Measurements from ENCODE around the gene JAKMIP1.

Gene JAKMIP1

DNA sequence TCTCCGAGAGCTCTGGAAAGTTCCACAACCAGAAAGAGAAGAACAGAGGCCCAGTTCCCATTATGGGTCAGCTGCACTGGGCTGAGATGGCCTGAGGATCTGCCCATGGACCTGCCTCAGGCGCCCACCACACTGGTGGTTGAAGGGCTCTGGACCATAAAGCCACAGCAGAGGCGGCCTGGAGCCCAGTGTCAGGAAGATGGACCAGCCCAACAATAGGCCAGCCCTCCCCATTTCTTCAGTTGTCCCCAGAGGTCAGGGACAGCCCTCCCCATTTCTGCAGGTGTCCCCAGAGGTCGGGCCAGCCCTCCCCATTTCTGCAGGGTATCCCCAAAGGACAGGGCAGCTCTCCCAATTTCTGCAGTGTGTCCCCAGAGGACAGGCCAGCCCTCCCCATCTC, 144.9 kb downstream of the JAKMIP1 start:
- no peak for FAIRE-seq

DNA sequence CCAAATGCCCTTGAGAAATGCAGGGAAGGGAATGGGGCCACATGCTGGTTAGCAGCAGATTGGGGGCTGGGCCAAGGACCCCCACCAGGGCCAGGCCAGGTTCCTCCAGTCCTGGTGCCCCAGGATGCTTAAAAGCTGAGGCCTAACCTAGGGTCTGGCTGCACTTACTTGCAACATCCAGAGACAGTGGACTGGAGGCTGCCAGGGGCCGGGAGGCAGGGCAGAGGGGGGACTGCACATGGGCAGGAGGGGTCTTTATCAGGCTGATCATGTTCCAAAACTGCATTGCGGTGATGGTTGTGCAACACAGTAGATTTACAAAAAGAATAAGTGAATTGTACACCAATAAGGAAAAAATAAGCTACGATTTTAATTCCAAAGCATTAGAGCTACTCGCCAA, 145.3 kb downstream of the JAKMIP1 start:
- no peak for FAIRE-seq

DNA sequence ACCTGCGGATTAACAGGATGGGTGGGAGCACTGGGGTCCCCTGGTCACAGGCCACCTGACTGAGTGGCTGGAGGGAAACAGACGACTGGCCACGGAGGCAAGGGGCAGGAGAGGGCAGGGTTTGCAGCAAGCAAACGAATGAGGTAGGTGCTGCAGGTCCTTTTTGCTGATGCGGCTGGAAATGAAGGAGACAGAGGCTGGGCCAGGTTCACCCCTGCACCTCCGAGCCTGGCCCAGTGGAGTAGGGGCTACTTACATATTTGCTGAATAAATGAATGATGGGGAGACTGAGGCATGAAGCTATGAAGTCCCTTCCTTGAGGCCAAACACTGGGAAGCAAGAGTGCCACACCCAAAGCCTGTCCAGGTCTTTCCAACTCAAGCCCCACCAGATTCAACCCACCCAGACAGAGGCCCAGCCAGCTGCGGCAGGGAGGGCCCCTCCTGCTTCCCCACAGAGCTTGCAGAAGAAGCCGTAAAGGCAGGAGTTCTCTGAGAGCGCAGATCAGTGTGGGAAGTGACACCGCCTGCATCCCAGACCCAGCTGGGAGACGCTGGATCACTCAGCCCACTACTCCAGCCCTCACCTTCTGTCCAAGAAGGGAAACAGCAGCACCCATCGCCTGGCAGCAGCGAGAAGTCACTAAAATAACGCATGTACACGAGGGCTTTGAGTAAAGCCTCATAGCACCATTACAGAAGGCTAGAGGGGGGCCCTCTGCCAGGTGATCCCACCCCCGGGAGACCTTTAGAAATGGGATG, 146.0 kb downstream of the JAKMIP1 start:
- FAIRE-seq: no peak

DNA sequence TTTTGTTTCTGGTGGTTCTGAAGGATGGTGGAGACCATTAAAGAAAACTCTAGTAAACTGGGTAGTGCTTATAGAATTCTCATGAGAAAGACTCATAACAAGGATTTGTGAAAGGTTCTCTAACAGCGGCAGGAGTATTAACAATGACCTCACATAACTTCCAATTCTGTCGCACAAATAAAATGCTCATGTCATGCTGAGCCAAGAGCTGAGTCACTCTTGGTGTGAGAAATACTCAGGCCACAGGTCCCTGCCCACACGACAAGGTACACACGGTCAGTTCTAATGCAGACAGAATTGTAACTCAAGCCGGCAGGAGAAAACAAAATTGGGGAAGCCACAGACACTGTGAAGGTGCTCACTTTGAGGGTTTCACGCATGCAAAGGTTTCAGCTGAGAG, 147.7 kb downstream of the JAKMIP1 start:
- FAIRE-seq: no peak

DNA sequence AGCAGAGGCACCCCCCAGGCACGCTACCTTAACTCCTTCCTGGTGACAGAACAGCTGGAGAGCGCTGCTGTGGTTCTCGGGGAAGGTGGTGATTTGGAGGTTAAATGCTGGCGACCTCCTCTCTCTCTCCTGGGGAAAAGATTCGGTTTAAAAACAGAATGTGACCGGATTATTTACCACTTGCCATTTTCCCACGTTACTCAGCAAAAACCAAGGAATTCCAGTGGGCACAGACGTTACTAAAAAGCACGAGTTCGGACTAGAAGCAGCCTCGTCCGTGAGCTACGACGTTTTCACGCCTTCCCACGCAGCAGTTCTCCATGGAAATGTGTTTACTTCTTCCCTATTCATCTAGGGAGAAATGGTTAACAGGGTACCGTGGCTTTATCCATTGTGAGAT, 149.8 kb downstream of the JAKMIP1 start:
- no peak for FAIRE-seq

DNA sequence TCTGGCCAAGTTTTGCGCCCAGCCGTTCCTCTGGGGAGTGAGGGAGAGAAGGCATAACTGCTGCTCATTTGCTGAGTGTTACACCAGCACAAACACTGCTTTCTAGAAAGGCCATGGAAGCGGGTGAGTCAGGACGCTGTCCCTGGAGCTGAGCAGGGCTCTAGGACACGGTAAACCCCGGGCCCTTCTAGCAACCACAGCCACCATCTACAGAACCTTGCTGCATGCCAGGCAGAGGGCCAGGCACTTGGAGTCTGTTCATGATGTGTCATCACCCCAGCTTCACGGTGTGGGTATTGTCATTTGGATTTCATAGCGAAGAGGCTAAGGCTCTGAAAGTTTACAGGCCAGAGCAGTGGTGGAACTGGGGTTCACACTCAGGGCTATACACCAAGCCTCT, 150.4 kb downstream of the JAKMIP1 start:
- FAIRE-seq: no peak

DNA sequence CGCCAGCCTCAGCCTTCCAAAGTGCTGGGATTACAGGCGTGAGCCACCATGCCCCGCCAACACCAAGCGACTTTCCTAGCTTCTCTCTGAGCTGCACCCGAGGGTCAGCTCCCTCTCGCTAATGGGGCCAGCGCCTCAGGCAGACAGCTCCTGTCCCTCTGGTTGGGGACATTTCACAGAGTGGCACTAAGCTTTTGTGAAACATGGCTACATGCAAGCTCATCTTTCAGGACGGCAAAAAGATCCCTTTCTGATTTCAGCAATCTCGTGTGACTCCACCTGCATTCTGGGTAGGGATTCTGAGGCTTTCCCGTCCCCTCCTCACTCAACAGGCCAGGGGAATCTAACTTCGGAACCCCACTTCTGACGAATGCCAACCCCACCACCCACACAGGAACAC, 151.1 kb downstream of the JAKMIP1 start:
- FAIRE-seq: no peak

DNA sequence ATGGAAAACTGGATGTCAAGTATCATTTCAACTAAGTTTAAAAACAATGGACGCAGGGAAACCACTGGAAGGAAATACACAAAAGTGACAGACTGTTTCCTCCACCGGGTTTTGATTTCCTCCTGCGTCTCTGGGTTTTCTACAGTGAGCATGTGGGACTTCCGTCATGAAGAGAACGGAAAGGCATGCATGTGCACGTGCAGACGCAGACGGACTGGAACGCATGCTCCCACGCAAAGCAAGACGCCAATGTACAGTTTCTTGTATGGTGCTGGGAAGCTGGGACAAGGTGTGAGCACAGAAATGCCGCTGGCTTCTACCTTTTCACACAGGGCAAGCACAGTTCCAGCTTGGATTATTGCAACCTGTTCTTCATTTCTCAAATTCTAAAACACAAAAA, 151.8 kb downstream of the JAKMIP1 start:
- no peak for FAIRE-seq

DNA sequence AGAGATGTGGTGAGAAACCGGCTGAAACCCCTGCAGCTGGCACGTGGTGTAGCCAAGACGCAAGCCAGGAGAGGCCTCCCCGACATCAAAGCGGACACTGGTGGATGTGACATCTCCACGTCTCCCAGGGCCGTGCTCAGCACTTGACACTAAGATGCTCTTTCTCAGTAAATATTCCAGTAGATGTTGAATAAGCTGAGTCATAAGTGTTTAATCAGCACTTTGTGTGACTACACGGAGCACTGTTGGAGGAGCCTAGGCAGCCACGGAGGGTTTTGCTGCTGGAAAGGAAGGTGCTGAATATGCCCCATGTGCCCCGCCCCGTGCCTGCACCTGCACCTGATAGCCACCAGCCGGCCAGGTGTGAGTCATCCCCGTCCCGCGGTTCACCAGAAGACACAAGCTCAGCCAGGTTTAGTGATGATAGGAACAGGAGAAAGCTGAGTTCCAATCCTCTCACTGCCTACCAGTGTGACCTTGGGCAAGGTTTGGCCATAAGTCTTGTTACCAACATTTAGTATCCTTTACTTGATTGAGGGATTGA, 153.1 kb downstream of the JAKMIP1 start:
- FAIRE-seq: no peak

DNA sequence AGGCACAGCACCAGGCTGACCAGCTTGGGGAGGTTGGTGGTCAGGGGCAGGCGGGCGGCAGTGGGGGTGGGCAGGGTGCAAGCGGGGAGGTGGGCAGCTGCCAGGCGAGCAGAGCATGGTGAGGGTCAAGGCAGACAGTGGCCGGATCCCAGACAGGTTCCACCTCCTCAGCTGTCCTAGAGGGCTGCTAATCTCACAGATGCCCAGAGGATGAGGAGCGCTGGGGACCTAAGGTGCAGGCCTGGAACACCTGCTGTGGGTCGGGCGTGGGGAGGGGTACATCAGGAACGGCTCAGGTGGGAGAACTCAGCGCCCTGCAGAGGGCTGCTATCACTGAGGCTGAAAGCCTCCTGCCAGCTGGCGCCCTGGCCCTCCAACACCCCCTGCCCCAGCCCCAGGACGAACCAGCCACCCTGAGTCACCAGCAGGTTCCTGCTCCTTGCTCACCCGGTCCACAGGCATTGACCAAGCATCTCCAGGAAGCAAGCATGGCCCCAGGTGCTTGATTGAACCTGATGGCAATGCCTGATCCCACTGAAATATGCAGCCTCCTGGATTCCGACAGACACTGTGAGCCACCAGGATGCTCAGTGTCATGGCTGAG, 153.7 kb downstream of the JAKMIP1 start:
- no peak for FAIRE-seq

DNA sequence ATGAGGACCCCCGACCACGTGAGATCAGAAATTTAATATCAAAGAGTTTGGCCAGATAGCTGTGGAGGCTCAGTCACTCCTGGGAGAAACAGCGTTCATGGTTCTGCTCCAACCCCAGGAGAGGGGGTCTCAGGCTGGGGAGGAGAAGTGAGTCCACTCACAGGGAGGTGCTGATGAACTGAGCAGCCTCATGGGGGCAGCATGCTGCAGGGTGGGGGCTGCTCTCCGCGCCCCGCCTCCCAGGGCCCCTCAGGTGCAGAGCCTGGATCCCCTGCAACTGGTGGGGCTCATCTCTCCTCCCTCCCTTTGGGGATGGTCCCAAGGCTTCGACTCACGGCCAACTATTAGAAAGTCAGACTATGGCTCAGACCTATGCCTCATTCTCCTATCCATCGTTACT, 155.5 kb downstream of the JAKMIP1 start:
- FAIRE-seq: no peak

DNA sequence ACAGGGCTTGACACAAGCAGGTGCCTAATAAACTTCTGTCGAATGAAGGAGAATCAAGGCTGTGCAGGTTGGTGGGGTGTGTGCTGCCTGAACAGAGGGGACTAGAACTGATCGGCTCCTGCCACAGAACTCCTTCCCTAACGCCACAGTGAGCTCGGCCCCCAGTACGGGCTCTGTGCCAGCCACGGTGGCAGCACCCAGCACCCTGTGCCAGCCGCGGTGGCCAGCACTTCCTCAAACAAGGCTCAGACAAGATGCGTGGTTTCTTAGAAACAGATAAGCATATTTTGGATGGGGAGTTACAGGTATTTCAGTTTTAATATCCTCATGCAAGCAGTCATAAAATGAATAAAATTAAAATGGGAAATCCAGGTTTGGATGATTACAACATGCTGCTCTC, 156.1 kb downstream of the JAKMIP1 start:
- no peak for FAIRE-seq

DNA sequence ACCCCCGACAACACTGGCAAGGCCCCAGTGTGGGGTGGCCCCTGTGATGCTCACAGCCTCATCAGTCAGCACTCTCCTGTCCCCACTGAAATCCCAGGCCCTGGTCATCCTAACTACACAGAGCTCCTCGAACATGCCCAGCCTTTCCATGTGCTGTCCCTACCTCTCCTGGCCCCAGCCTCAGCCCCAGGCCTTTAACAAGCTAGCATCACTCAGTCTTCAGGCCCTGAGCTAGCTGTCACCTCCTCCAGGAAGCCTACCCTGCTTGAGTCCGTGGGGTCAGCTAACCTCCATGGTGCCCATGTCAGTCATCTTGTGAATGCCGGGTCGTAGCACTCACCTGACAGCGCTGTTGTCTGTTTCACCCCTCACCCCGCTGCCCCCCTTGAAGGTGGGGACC, 156.5 kb downstream of the JAKMIP1 start:
- FAIRE-seq: no peak

DNA sequence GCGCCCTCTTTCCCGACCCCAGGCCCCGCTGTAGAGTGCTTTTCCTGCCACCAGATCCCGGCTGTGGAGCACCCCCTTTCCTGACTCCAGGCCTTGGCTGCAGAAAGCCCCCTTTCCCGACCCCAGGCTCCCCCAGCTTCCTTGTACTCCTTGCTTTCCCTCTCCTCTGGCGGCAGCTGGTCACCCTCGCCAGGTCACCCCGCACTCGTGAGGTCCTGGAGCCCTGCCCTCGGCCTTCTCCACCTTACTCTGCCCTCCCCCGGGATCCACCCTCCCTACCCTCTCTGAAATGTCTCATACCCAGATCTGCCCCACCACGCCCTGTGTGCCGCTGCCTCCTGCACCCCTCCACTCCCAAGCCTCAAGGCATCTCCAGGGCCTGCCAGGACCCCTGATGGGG, 157.2 kb downstream of the JAKMIP1 start:
- no peak for FAIRE-seq

DNA sequence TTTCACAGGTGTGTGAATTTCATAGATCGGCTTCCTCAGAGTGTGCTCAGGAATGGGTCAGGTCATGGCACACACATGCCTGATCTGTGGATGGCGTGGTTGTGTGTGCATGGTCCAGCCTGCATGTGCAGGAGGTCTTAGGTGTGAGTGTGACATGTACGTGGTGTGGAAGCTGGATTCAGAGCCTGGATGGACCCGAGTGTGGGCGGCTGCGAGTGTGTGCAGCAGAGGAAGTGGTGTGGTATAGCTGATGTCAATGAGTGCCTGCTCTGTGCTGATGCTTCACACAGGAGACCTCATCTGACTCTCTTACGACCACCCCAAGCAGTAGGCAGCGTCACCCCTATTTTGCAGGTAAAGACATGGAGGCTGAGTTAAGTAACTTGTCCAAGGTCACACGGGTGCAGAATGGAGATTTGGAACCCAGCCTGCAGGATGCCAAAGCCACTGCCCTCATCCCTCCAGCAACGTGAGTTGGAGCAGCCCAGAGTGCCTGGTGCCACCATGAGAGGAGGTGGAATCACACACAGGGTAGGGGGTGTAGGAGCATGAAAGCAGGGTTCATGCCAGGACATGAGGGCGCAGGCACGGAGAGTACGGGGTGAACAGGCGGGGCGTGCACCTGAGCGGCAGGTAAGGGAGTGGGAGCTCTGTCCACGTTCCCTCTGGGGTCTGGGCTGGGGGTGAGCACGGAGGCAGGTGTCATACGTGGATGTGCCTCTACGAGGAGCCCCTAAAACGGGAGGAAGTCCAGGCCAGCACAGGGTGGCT, 157.9 kb downstream of the JAKMIP1 start:
- FAIRE-seq: no peak

DNA sequence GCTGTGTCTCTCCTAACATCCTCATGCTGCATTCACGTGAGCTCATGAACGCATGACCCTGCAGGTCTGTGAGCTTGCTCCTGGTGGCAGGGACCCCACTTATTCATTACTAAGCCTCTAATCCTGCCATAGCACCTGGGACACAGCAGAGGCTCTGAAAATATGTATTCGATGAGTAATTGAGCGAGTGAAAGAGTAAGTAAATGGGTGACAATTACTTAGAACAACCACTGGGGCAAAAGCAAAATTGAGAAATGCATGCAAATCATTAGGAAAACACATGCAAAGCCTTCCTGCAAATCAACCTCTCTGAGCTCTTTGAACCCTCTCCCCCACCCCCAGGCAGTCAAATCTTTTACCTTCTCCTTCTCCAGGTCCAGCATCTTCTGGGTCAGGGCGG, 158.5 kb downstream of the JAKMIP1 start:
- no peak for FAIRE-seq

DNA sequence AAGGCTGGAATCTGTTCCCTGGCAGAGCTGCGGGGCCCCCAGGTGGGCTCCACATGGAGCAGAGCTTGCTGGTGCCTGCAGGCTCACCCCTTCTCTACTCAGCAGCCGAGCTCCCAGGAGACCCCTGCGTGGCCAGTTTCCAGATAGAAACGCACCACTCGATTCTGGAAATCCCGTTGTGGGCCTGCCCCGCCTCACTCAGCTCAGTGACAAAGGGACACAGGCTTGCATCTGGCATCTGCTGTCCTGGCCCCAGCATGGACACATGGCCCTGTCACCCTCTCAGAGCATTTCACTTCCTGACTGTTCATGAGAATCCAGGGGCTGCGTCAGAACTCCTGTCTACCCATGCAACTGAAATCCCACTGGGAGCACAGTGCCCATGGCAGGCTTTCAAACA, 161.6 kb downstream of the JAKMIP1 start:
- no peak for FAIRE-seq

DNA sequence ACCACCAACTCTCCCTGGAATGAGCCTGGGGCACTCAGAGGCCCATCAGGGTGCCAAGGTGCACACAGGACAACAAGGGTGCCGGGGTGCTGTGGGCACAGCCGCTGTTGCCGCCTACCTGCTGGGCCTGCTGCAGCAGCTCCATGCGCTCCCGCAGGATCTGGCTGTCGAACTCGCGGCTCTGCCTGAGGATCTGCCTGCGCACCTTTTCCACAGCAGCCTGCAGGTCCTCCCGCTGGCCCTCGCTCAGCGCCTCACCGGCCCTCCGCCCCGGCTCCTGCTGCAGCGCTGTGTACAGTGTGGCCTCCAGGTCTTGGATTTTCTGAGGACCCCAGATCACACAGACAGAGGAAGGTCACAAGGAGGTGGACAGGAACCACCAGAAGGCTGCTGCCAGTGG, 164.6 kb downstream of the JAKMIP1 start:
- no peak for FAIRE-seq

DNA sequence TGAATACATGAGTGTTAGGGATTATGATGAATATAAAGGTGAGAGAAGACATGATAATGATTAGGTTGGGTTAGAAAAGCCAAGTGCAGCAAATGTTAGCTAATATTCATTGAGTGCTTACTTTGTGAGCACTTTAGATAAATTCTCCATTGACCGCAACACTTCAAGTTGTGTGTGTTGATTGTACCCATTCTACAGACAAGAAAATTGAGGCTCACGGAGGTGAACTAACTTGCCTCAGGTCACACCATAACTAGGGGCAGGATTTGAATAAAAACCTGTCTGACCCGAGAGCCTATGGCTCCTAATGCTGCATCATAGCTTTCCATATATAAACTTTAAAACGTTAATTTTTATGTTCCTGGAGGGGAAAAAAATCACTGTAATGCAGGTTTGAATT, 167.0 kb downstream of the JAKMIP1 start:
- FAIRE-seq: no peak

DNA sequence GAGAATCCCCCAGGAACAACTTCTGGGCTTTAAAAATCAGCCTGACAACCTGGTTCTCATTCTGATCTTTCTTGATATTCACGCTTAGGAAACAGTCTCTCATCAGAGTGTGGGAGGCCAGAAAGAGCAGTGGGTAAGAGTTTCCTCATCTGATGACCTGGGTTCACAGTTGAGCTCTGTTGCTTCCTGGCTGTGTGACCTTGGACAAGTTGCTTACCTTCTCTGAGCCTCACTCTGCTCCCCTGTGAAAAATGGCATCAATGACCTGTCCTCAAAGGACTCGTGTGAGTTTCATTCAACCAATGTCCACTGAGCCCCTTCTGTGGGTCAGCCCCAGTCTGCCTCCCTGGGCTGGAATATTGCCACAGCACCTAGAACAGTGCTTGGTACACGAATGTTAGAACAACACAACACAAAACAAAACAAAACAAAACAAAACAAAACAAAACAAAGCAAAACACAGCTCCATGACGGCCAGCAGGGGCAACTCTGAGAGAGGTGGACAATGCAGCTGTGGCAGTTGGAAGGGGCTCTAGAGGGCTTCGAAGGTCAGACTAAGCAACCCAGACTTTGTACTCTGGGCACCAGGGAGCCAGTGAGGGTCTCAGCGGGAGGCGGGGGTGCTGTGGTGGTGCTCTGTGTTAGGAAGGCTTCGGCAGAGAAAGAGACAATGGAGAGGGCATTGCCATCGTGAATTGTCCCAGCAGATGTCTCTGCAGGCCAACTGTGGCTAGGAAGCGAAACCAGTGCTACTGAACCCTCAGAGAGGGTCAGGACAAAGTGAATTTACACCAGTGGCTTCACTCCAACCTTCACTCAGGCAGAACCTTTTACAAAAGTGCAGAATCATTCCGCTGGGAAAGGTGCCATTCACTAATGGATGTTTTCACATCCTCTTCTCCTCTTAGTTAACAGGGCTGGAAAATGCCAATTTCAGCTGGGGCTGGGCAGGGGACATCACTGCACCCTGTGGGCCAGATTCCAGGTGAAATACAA, 167.8 kb downstream of the JAKMIP1 start:
- peak; percentile 100 for FAIRE-seq

DNA sequence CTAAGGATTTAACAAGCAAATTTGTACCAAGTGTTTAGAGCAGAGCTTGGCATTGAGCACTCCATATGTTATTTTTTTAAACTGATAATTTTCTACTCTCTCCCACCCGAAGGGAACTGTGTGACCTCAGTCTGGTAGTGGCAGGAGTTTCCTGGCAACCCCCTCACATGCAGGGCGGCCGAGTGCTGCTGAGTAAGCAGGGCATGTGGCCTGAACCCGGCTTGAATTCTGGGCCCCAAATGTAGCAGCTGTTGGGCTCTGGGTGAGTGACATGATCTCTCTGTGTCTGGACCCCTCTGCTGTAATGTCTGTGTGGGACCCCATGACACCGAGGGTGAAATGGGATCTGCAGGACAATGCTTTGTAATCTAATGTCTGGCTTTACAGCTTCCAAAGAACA, 168.5 kb downstream of the JAKMIP1 start:
- FAIRE-seq: no peak

DNA sequence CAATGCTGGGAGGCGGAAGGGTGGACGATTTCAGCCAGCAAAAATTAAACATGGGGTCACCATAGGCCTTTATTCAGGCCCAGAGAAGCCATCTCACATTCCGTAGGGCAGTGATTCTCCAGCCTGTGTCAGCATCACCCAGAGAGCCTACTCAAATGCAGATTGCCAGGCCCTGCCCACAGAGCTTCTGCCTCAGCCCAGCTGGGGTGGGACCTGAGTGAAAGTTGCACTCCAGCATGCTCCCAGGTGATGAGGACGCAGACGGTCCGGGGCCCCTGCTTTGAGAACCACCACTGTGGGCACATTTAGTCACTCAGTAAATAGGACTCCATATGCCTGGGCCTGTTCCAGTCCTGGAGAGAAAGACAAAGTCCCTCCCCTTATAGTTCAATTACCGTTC, 169.7 kb downstream of the JAKMIP1 start:
- FAIRE-seq: no peak

DNA sequence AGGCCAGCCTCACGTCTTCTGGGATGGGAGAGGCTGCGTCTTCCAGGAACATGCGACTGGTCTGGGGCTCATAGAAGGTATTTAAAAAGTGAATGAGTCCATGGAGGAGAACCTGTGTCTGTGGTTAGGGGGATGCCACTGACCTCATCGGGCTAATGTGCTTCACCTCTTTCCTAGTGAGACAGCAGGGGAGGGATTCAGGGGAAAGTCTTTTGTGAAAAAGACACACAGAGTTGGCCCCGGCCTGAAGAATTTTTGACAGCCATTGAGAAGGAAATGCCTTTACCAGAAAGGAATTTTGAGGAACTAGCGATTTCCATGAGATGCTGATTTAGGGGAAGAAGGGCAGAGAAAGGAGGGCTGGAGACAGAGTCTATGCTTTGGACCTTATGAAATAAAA, 171.1 kb downstream of the JAKMIP1 start:
- no peak for FAIRE-seq

All from islet of Langerhans (tissue), 1 donor.